GM19395 (cell line): ENCODE data around the gene STRN3.
A peak's percentile ranks its signal among the peaks of the same experiment; 100 is the strongest.

Experiments used
- ATAC-seq: cut with Tn5 transposase; IDR thresholded peaks from one replicate; pipeline ENCODE4 v1.9.1; 2021; ENCODE audit warnings: mild to moderate bottlenecking, moderate library complexity; ENCODE audit not compliant: unreplicated experiment

STRN3 gene

DNA sequence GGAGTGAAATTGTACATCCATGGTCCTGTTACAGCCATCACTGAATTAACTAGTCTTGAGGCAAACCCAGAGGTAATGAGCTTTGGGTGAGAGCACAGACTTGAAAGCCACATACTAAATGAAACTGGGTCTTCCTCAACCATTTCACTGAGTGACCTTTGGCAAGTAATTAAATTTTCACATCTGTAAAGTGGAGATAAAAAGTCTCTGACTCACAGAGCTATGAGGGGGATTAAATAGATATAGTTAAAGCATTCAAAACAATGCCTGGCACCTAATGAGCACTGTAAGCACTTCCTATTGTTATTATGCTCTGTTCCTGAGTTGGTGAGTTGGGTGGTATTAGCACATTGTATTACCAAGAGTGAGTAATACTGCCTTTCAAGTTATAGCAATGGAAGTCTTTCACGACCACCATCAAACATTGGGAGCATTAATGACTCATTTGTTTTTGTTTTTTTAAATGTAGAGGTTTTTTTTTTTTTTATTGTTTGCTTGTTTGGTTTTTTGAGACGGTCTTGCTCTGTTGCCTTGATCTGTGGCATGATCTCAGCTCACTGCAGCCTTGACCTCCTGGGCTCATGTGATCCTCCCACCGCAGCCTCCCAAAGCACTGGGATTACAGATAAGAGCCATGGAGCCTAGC is 12.5 kb upstream of the STRN3 start:
- no peak for ATAC-seq

DNA sequence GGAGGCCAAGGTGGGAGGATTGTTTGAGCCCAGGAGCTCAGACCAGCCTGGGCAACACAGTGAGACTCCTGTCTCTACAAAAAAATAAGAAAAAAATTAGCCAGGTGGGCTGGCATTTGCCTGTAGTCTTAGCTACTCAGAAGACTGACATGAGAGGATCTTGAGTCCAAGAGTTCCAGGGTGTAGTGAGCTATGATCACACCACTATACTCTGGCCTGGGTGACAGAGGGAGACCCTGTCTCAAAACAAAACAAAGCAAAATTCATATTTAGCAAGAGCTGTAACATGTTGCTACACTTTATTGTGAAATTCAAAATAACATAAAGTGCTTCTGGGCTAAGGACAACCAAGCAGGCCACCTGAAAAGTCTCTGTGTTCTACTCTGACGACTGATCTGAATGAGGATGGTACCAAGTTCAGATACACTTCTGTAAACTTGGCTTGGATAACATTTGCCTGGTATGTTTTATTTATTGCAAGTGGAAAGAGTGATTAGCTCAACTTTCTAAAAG is 11.6 kb upstream of the STRN3 start:
- no peak for ATAC-seq

DNA sequence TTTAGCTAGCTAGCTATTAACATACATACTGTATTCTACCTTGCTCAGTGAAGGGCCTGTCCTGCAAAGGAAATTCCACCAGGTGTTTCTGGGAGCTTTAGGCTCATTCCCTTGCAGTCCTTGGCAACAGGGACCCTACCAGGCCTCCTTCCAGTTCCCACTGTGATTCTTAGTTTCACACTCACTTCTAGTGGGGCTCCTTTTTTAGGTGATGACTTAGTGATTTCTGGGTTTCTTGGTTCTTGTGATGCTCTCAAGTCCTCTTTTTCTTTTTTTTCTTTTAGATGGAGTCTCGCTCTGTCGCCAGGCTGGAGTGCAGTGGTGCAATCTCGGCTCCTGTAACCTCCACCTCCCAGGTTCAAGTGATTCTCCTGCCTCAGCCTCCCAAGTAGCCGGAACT is 10.4 kb upstream of the STRN3 start:
- no peak for ATAC-seq

DNA sequence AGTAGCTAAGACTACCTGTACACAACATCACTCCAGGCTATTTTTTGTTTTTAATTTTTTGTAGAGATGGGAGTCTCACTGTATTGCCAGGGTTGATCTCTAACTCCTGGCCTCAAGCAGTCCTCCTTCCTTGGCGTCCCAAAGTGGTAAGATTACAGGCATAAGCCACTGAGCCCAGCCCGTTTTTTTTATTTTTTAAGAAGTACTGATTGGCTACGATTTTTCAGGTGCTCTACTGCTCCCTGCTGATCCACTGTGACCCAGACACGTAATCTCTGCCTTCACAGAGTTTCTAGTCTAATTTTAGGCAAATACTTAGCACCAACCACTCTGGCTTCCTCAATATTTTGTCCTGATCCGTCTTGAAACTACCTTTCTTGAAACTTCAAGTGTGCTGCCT is 4.3 kb upstream of the STRN3 start:
- ATAC-seq, result no peak

DNA sequence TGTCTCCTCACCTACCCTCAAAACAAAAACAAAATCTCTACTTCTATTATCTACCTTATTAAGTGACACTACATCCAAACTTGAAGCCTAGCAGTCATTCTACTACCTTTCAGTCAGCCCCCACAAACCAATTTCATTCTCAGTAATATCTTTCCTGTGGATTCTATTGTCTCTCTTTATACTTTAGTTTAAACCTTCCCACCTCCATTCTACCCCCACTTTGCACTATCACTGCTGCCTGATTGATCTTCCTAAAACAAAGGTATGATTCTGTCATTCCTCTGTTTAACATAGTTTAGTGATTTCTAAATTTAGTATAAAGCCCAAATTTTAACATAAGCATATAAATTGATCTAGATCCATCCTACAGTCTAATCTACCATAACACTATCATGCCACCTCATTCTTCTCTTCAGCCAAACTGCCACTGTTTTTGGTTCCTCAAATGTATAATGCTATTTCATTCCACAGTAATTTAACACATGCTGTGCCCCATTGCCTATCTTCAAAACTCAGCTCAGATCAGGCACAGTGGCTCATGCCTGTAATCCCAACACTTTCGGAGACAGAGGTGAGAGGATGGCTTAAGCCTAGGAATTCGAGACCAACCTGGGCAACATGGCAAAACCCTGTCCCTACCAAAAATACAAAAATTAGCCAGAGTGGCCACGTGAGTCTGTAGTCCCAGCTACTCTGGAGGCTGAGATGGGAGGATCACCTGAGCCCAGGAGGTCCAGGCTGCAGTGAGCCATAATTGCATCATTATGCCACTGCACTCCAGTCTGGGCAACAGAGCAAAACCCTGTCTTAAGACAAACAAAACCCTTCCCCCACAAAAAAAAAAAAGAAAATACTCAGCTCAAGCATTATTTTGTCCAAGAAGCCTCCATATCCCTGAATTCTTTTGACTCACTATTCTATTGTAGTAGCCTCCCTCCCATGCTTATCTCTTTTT is 3.1 kb upstream of the STRN3 start:
- no peak for ATAC-seq

DNA sequence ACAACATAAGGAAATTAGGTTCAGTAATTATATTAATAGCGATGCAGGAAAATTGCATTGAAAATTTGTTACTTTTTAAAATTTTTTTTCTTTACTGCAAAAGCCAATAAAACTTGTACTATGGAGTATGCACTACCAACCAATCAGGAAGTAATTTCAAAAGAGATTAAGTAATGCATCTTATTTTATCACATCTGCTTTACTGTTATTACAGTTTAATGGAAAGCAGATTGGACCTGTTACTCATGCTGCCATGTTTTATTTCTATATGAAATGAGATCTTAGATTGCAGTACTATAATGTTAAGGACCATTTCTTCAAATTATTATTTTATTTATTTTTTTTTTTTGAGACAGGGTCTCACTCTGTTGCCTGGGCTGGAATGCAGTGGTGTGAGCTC is 1.7 kb upstream of the STRN3 start:
- ATAC-seq, result no peak

DNA sequence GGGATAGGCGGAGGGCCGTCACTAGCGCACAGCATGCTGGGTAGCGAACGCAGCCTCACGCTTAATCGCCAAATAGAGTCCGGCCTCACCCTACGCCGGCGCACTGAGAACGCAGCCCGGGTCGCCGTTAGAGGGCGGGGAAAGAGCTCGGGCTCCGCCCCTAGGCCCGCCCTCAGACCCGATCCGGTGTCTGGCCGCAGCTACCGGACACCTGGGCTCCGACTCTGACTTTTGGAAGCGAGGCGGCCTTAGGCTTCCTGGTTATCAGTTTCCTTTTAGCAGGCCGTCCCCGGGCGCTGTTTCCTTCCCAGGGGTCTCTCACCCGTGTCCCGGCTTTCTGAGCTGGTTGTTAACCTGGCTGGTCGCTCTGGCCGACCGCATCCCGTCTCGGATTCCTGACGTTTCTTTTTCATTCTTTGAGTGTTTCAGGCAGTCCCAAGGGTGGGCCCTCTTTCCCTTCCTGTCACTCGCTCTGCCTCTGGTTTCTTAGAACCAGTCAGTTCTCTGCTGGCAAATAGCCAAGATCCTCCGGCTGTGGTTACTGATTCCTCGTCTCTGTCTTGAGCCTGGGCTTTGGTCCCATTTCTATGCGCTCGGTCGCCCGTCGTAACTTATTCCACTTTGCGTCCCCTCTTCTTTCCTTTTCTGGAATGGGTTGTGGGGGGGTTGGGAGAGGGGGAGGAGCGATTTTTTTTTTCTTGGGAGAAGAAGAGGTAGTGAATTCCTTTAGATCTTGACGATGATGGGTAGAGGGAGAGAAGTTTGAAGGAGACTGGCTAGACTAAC is 464 bp upstream of the STRN3 start:
- peak; percentile 91 for ATAC-seq

DNA sequence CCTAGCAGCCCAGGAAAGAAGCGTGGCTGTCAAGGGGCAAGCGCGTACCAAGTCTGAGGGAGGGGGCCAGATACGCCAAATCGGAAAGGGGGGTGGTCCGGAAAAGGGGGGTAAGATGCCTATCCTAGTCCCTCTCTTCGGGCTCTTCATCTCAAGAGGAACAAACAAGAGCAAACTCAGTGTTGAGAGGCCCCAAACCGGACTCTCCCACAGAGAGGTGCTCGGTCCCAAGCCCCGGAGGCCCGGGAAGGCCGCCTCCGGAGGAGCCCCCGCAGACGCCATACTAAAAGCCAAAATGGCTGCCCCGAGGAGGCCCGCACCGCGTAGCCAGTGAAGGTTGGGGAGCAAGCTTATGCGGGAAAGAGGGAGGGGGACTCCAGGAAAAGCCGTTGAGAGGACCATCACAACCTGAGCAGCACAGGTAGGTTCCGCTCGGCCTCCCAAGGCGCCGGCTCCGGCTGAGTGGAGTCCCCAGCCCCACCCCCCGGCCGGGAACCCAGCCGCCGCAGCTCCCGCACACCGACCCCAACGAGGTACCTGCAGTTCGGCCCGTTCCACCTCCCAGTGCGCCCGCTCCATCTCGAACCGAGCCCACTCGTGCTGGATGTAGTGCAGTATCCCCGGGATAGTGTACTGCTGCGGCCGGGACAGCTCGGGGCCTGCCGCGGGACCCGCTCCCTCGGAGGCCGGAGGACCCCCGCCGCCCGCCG is 657 bp downstream of the STRN3 start, which contains the start of gene AP4S1:
TSS of gene AP4S1 (plus strand) at position 283 of the 710 bp plus-strand sequence. CDS start 40,548 bp downstream, outside the sequence.
- peak; percentile 26 for ATAC-seq

DNA sequence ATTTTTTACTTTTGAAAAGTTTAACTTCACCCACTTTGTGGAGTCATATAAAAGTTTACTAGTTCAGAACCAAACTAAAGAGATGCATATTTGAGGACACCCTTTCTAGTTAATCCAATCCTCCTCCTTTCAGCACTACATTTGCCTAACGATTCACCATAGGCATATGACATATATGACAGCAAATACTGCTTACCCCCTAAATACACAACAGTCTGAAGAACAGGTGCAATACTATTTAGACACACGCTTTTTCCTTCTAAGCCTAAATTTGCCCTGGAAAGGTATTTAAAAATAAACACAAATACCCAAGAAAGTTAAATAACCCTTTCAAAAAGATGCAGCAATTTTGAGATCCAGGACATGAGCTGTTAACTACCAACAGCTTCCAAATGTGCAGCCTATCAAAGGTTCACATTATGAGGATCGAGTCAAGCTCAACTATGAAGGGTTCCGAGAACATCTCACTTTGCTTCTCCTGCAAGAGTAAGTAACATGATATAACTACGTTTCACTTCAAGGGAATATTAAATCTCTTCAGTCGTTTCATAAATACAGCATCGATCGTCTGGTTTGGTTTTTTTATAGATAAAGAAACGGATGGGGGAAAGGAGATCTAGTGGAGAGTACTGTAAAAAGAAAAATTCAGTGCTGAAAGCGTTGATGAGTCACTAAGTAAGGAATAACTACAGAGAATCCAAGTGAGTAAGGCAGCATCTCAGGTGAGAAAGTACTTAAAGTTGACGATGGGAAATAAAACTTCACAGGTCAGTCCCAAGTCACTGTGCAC is 1.4 kb downstream of the STRN3 start:
- ATAC-seq, result no peak

DNA sequence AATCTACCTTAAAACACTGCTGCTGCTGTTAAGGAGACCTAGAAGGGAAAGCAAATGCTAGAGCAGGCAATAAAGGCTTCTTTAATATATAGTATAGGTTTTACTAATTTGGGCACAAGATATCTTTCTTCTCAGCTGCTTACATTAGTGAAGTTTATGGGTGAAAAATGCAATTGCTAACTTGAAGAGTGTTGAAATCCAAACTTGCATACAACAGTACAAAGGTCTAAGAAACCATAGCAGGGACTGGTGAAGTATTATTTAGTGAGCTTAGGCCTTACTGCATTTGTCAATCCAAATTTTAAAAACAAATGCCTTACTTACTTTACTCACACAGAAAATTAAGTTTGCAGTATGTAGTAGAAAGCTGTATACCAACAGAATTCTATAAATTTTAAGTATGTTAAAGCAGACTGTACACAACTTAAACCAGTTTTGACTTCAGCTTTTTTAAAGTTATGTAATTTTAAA is 2.1 kb downstream of the STRN3 start:
- no peak for ATAC-seq

DNA sequence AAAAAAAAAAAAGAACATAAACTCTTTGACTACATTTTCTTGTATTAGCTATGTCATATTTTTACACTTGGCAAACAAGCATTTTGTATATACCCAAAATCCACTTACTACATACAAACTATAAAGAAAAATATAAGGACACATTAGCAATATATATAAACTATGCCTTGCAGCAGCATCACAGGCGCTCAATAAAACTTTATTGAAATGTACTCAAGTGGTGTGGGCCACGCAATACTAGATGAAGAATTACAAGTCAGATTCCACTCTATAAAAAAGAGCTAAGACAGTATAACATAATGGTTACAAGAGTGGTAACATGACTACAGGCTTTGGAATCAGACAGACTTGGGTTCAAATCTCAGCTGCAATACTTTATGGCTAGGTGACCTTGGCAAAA is 3.8 kb downstream of the STRN3 start:
- ATAC-seq, result no peak

DNA sequence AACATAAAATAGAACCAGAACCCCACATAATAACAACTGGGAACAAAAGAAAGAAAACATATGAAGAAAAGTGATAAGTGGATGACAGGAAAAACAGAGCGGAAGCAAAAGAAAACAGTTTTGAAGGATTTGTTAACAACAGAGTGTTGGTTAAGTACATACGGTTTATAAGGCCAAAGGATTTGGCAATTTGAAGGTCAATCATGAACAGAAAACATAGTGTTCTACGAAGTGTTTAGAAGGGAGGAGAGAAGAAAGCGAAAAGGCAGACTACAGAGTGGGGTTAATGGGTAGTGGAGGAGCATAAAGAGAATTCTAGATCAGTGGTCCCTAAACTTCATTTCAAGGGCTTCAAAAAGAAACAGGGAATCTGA is 4.6 kb downstream of the STRN3 start:
- ATAC-seq, result no peak

DNA sequence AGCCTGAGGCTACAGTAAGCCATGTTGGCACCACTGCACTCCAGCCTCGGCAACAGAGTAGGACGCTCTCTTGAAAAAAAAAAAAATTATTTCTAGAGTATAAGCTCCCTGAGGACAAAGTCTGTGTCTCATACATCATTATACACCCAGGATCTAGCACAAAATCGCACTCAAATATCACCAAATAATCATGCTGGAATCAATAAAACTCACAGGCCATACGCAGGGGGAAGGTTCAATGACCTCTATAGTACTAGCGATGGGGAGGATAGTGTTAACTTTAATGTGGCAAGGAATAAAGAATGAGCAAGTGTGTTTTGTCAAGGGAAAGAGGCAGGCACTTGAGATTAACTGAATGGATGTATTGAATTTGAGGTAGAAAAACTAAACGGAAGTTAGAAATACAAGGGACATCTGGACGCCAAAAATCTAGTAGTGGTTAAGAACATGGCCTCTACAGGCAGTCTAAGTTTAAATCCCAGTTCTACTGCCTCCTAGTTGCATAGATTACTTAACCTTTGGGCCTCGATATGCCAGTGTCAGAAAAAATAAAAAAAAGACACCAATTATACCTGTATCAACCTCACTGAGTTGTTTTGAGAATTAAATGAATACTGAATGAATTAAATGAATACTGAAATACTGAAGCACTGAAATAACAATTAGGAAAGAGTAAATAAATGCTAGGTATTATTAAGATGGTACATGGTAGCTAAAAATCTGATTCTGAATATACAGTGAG is 5.2 kb downstream of the STRN3 start:
- ATAC-seq, result no peak

DNA sequence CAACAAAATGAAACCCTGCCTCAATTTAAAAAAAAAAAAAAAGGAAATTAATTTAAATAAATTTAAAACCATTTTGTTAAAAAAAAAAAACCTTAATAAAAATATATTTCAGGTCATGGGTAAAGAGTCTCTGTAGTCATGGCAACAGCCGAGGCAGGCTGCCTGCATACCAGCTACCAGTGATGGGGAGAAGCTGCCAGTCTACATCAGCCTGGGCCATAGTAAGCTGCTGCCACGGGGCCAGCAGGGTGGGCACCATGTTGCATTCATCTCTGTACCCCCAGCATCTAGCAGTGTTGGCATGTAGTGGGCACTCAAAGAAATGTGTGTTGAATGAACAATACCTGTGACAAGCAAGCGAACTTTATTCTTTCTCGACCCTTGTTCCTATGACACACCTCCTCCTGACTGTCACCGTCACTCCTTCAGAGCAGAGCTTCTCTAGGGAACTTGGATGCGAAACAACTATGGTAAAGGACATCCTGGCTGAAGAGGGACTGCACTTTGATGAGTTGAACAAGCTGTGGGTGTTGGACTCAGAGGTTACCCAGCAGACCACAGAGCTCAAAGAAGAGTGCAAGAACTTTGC is 8.0 kb downstream of the STRN3 start:
- ATAC-seq, result no peak

DNA sequence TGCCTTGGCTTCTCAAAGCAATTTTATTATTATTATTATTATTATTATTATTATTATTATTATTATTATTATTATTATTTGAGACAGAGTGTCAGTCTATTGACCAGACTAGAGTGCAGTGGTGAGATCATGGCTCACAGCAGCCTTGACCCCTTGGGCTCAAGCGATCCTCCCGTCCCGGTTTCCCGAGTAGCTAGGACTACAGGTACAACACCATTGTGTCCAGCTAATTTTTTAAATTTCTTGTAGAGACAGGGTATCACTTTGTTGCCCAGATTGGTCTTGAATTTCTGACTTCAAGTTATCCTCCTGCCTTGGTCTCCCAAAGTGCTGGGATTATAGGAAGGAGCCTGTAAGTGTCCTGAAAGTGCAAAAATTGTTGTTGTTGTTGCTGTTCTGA is 12.3 kb downstream of the STRN3 start:
- no peak for ATAC-seq

DNA sequence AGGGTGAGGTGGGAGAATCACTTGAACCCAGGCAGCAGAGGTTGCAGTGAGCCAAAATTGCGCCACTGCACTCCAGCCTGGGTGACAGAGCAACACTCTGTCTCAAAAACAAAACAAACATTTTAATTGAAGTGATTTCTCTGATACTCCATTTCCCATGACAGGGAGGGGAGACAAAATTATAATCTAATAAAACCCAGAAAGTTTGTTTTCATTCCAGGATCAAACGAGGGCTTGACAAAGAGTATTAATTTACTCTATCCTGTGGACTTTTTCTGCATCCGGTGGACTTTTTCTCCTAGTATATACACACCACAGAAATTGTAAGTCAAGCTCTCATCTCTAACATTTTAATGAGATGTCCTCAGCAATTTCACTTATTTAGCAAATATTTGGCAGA is 15.2 kb downstream of the STRN3 start:
- no peak for ATAC-seq

DNA sequence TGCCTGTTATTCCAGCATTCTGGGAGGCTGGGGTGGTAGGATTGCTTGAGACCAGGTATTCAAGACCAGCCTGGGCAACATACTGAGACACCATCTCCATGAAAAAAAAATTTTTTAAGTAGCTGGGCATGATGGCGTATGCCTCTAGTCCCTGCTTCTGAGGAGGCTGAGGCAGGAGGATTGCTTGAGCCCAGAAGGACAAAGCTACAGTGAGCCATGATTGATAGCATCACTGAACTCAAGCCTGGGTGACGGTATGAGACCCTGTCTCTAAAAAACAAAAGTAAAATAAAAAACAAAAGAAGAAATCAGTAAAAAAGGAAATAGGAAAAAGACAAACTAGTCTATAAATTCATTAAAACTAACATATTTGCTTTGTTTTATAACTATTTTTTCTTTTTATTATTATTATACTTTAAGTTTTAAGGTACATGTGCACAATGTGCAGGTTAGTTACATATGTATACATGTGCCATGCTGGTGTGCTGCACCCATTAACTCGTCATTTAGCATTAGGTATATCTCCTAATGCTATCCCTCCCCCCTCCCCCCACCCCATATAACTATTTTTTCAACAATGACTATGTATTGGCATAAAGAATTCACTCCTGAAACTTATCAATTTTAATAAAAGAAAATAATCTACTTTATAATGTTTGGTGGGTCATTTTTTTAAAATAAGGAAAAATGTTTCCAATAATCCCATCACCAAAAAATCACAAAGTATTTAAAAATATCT is 16.2 kb downstream of the STRN3 start:
- no peak for ATAC-seq

DNA sequence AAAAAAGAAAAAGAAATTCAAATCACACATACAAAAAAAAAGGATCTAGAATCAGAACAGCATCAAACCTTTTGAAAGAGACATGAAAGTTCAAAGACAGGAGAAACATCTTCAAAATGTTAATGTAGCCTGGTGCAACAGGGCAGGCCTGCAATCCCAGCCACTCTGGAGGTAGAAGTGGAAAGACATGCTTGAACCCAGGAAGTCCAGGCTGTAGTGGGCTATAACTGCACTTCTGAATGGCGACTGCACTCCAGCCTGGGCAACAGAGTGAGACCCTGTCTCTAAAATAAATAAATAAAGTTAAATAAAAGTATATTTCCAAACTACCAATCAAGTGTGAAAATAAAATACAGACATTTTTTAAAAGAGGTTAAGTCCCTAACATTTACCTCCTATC is 19.5 kb downstream of the STRN3 start:
- ATAC-seq, result no peak
